Measurements from ENCODE around the gene PIWIL4.
"Not testable (repeated sequence)": the region's sequence is repeated elsewhere in the genome, so short reads cannot be mapped to it uniquely, and the experiment has no call there.

Gene PIWIL4

DNA sequence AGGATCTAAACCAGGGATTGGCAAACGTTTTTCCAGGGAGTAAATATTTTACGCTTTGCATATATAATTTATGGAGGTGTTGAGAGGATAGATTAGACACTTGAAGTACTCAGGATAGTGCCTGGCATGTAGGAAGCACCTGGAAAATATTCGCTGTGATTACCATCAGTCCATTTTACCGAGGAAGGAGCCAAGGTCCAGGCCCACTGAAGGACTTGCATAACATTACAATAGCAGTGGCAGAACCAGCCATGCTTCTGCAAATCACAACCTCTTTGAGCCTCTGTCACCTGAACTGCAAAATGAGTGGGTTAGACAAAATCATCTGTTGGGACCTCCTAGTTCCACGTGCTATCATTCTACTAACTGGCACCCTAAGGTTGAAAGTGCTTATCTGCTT, 18.0 kb upstream of the PIWIL4 start:
- DNase-seq = no peak

DNA sequence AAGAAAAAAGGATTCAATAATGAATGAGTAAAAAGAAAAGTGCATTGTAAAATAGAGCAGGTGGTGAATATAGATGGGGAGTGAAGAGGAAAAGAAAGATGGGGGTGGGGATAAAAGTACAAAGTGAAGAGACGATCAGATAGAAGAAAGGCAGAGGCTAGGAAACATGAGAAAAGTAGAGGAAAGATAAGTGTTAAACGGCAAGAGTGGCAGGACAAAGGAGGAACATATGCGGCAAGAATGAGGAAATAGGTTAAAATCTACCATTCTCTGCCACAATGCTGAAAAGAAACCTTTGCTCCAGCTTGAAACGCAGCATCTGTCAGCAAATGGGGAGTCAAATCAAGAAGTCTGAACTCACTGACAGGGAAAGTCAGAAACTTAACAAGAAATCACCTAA, 16.7 kb upstream of the PIWIL4 start:
- no peak for DNase-seq

DNA sequence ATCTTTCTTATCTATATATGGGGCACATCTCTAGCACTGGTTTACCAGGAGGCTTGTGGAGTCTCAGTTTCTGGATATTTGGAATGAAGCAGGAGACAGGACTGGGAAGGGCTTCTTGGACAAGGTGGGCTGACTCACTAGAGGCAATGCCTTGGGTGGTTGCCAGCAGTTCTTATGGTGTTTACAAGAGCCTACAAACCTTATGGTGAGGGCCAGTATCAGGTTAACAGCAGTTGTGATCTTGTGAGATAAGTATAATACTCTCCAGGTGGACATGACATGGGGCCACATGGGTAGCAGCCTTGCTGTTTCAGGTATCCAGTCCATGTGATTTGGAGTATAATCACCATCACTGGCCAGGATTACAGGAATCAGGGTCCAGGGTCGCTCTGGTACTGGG, 13.2 kb upstream of the PIWIL4 start:
- DNase-seq = no peak

DNA sequence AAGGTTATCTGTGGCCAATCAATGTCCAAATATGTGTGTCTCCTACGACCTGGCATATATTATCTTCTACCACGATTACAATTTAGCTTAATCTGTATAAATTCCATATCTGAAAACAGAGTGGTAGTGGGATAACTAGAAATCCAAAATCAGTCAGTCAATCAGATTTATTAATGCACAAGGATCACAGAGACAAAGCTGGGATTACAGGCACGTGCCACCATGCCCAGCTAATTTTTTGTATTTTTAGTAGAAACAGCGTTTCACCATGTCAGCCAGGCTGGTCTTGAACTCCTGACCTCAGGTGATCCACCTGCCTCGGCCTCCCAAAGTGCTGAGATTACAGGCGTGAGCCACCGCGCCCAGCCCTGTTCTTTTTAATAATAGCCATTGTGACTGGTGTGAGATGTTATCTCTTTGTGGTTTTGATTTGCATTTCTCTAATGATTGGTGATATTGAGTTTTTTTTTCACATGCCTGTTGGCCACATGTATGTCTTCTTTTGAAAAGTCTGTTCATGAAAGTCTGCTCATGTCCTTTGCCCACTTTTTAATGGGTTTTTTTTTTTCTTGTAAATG, 11.3 kb upstream of the PIWIL4 start:
- DNase-seq = not testable (repeated sequence)

DNA sequence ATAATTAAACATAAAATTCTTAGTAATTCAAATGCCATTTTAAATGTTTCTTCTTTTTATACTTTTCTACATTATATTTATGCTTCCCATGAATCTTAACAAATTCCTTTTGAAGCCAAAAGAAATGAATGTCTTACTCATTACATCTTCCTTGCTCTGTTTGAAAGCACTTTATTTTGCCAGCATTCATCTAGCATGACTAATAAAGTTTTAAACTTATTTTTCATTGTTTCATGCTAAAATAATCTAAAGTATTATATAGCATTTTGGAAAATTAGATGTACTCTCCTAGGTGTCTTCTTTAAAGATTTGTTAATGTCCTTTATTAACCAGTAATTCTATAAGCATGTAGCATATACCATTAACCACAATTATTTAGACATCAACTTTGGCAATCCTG, 9.7 kb upstream of the PIWIL4 start:
- no peak for DNase-seq

DNA sequence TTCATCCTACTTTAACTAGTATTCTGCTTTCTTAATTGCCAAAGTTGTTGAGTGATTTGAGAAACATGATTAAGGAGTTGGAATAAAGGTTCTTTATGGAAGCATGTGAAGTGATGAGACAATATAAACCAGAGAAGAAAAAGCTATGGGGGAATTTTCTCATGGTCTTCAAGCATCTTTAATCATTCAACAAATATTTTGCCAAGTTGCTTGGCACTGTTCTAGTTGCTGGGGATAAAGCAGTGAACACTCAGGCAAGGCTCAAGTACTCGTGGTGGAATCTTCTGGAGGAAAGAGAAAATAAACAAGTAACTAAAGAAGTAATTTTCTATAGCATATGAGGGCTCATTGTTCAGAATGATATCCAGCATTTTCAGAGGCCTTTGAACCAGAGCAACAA, 9.2 kb upstream of the PIWIL4 start:
- DNase-seq = no peak

DNA sequence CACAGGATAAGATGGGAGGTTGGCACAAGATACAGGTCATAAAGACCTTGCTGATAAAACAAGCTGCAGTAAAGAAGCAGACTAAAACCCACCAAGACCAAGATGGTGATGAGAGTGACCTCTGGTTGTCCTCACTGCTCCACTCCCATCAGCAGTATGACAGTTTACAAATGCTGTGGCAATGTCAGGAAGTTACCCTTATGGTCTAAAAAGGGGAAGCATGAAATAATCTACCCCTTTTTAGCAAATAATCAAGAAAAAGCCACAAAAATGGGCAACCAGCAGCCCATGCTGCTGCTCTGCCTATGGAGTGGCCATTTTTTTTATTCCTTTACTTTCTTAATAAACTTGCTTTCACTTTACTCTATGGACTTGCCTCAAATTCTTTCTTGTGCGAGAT, 8.7 kb upstream of the PIWIL4 start:
- no peak for DNase-seq

DNA sequence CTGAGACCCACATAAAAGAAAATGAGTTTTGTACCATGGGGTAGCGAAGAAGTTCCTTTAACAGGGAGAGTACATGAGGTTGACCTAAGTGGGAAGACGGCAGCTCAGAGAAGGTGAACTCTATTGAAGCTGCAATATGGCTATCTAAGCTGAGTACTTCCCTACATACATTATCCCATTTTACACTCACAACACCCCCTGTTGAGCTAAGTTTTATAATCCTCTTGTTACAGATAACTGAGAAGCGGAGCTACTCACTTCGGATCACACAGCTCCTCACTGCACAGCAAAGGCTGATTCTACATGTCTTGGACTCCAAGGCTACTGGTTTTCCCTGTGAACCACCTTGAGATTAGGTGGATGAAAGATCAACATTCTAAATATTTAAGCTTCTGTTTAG, 8.2 kb upstream of the PIWIL4 start:
- DNase-seq = no peak

DNA sequence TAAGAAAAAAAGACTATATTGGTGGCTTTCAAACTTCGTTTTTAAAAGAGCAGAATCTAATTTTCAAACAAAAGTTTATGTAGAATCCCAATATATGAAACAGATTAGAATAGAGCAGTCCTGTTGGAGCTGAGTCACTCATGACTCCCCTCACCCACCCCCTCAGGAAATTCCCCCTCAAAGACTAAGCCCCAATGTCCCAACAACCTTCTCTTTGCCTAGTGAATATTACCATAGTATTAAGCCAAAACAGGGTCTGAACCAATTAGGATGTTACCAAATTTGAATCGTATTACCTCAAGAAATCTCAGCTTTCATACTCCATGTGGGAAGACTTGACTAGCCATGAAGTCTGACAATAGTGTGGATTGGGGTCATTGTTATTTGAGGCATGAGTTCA, 7.8 kb upstream of the PIWIL4 start:
- DNase-seq = no peak

DNA sequence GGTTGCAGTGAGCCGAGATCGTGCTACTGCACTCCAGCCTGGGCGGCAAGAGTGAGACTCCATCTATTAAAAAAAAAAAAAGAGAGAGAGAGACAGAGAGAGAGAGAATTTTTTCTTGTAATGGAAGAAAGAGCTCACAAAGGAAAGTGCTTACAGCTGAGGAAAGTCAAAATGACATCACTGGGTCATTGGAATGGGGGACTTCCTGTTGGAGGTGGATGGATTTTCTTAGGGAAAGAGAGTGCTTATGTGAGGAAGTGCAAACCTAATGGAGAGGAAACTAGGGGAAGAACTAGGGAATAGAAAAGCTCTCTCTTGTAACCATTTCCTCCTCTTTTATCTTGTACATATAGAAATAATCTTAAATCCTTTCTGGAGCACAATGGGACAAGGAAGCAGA, 6.3 kb upstream of the PIWIL4 start:
- no peak for DNase-seq

DNA sequence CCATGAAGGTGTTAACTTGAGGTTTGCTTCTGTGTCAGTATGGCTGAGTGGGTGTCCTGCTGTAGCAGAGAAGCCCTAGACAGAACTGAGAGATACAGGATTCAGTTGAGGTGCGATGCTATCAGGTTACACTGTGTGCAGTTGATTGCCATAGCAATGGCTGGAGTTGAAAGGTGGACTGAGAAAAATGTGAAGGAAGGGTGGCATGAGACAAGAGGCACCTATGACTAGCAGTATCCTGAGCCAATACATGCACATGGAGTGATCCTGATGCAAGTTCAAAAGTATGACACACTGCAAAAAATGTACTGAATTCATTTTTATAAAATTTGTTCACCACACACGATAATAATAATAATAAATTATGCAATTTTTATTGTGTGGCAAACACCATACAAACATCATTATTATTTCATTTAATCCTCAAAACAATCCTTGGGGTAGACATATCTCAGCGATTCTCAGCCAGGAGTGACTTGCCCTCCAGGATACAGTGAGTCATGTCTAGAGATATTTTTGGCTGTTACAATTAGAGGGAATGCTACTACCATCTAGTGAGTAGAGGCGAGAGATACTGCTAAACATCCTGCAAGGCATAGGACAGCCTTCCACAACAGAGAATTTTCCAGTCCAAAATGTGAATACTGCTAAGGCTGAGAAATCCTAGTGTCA, 3.9 kb upstream of the PIWIL4 start:
- DNase-seq = no peak

DNA sequence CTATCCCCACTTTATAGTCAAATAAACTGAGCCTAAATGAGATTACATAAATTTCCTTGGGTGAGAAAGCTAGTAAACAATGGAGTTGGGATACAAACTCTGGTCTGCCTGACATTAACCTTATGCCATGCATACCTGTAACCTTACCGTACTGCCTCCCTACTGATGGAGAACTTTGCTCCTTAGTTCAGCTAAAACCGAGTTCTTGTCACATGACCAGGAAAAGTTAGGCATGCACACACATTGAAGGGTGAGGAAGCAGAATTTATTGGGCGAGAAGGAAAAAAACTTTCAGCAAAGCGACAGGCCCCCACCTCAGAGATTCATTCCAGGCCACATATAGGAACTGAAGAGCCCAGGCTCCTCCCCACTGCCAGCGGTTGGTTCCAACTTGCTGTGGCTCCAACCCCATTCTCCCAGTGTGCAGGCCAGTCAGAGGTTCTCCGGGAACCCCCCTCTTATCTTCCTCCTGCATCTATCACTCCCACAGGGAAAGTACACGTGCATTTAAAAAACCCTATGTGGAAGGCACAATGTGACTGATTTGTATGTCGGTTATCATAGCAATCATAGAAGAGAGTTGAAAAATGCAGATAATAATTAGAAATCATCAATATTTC, 3.2 kb upstream of the PIWIL4 start:
- DNase-seq = no peak

DNA sequence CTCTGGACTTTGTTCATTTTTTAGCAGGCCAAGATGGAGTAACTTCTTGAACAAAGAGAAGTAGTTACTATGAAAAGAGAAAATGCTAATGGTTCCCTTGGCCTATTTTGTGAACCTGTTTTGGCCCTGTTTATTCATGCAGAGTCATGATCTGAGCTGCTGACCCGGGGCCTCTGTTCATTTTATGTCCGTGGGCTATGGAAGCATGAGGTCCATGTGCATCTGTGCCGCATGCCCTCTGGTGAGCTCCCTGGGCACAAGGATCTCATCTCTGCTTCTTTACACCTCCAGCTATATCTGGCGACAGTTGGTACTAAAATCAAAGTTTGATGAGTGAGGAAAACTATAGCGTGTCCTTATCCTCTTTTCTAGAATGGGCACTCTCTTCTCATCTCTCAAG, 1.0 kb downstream of the PIWIL4 start:
- DNase-seq = no peak

DNA sequence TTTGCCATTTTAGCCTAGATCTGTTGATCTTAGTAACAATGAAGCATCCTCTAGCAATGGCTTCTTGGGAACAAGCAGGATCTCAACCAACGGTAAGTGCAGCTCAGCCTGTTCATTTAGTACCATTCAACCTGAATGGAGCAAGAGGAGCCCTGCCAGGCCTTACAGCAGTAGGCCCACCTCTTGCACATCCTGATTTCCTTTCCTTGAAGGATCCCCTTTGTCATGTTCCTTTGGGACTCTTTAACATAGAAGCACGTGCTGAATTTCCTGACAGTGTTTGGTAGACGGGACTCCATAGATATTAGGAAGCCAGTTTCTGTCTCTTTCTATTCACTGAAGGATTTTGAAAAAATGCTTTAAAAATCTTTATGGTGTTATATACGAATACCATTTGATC, 1.5 kb downstream of the PIWIL4 start:
- DNase-seq = no peak

DNA sequence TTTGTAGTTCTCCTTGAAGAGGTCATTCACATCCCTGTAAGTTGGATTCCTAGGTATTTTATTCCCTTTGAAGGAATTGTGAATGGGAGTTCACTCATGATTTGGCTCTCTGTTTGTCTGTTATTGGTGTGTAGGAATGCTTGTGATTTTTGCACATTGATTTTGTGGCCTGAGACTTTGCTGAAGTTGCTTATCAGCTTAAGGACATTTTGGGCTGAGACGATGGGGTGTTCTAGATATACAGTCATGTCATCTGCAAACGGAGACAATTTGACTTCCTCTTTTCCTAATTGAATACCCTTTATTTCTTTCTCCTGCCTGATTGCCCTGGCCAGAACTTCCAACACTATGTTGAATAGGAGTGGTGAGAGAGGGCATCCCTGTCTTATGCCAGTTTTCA, 5.8 kb downstream of the PIWIL4 start:
- DNase-seq = not testable (repeated sequence)

DNA sequence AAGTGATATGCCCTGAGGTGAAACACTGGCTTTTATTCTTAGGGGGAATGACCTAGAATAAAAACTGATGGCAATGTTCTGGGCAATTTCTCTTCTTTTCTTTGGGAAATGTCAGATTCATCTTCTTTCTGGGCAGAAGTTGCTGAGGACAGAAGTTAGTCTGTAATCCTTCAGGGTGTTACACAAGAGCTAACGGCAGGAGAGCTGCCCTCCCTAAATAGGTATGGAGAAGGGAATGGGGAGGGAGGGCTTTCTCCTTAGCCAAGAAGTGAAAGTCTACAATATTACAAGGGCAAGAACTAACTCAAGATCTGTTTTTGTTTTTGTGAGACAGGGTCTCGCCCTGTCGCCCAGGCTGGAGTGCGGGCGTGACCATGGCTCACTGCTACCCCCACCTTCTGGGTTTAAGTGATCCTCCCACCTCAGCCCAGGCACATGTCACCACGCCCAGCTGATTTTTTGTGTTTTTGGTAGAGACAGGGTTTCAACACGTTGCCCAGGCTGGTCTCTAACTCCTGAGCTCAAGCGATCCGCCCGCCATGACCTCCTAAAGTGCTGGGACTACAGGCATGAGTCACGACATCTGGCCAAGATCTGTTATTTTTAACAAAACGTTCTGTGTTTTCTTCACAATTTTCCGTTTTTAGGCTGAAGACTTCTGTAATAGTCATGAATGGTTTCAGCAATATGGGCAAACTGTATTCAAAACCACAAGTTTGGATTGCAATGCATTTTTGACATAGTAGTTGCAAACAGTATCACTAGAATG, 7.2 kb downstream of the PIWIL4 start:
- no peak for DNase-seq

DNA sequence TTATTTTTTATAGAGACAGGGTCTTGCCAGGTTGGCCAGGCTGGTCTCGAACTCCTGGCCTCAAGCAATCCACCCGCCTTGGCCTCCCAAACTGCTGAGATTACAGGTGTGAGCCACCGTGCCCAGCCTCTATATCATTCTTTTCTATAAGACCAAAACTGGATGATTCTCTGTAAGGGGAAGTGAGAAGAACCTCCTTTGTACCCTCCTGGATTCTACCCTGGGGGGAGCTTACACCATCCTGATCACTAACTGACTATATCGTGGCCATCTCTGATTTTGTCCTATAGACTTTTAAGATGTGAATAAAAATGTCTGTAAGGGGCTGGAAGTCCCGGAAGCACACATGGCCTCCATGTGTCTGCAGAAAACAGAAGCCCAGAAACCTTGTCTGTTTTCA, 9.1 kb downstream of the PIWIL4 start:
- DNase-seq = no peak

DNA sequence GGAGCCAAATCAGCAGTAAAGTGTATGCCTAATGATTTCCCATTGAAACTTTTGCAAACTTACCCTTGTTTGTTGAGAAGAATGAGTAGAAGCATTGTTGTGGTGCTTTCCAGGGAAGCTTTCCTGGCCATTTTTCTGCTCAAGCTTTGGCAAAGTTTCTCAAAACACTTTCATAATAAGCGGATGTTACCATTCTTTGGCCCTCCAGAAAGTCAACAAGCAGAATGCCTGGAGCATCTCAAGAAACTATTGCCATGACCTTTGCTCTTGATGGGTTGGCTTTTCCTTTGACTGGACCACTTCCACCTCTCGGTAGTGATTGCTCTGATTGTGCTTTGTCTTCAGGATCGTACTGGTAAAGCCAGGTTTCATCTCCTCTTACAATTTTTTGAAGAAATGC, 10.7 kb downstream of the PIWIL4 start:
- DNase-seq = no peak

DNA sequence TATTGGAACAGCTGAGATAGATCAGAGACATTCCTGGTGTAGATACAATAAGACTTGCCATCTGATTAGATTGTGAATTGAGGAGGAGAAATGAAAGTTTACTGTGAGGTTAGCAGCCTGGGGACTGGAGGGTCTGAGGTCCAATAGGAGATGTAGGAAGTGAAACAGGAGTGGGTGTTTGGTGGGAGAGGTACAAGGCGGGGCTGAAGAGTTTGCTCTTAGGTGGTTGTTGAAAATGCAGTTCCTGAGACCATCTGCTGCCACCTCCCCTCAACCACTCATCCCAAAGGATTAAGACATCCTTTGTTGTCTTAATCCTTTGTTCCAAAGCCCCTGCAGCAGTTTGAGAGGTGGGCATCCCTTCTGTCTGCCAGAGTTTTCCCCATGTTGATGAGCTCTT, 14.8 kb downstream of the PIWIL4 start:
- DNase-seq = no peak

DNA sequence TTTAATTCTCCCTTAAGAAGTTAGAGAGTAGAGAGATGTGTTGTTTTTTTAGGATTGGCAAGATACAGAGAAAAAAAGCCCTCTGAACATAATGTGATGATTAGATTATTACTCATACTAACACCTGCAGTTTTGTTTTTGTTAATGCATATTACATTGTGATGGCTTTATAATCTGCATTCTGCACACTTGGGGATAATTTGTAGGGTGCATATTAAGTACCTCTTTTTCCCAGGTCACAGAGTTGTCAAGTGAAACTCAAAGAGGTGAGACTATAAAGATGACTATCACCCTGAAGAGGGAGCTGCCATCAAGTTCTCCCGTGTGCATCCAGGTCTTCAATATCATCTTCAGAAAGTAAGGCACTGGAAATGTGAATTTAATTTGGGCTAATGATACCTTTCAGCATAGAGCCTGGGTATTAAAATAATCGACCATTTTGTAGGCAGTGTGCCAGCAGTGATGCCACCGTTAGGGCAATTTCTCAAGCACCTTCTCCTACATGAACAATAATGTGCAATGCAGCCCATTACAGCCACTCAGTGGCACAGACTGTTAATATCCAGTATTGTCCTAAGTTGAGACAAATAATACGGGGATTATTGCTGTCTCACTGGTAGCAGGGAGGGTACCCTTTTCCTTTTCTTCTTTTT, 16.2 kb downstream of the PIWIL4 start:
- no peak for DNase-seq

DNA sequence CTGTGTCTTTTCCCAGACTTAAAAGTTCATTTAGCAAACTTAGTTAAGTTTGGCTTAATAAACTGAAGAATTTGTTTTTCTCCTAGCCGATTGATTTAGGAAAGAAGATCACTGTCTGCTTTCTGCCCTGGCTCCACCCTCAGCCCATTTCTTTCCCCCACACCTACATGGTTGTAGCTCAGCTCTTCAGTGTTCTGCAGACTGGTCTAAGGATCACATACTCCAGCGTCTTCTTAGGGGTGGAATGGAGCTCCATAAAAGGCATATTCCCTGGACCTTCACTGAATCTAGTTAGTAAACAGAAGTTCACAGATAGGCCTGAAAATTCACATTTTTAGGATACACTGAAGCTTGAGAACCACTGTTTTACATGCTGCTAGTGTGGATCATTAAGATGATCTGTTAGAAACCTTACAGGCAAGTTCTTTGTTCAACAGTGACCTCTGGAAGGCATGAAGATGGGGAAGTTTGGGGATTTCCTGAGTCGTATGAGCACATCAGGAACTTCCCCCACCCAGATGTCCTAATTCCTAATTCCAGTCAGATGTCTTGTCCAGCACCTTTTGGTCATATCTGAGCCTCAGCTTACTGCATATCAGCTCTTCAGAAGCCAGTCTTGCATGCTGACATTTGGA, 16.8 kb downstream of the PIWIL4 start:
- no peak for DNase-seq

DNA sequence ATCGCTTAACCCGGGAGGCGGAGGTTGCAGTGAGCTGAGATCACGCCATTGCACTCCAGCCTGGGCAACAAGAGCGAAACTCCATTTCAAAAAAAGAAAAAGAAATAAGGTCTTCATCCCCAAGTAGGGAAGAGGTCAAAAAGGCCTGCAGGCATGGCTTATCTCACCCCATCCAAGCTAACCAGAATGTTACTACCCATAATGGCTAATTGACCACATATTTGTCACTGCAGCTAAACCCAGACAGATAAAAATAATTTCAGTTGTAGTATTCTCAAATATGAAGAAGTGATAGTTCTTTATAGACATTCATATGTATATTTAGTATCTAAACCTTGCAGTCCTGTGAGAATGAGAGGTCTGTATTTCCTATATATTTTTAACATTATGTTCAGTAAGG, 17.8 kb downstream of the PIWIL4 start:
- no peak for DNase-seq

DNA sequence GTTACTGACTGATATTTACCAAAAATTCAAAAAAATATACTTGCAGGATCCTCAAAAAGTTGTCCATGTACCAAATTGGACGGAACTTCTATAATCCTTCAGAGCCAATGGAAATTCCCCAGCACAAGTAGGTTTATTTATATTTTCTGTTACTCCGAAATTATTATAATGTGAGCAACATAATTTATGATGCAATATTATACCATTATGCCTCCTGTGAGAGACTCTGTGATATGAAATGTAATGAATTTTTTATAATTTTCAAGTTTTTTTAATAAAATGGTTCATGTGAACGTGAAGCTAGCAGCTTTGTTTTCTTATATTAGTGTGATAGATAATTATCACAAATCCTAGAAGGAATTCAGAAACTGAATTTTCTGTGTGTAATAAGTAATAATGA, 18.2 kb downstream of the PIWIL4 start:
- DNase-seq = no peak
